NB4 (cell line): ENCODE results near the gene MPZL1.

Source experiments
- CTCF ChIP-seq: IDR thresholded peaks from one replicate; pipeline ENCODE4 v1.5.1; 2012; ENCODE audit warnings: low read depth, low read length
- POLR2A ChIP-seq: IDR thresholded peaks from 2 replicates; pipeline ENCODE4 v1.6.1; 2011; ENCODE audit warnings: mild to moderate bottlenecking; ENCODE audit not compliant: insufficient read length; ENCODE audit errors: extremely low read depth

- TF ChIP-seq CTCF: no peak
- no peak for TF ChIP-seq POLR2A
Measured at GRCh38 chr1:167790117-167790516, 68.3 kb downstream of the MPZL1 start.
